Activated CD8-positive, alpha-beta memory T cell treated with anti-CD3 and anti-CD28 coated beads, Interleukin-2, amount 10 ng/mL, durations not matched to agents 7 days and 5 days (primary cell): ENCODE measurements around the gene TIMMDC1. TPM values are rescaled to one million over a fixed set of nuclear protein-coding genes. Genes with fewer than 3 reads are reported as not detected.

ENCODE experiments used
- ATAC-seq: fragments of 150-1000 bp; cut with Tn5 transposase; one replicate; pipeline ENCODE4 v1.10.0; 2021; ENCODE audit warnings: moderate library complexity
- CTCF ChIA-PET: fragments of 350-600 bp; sonication (Branson Sonifier 250); formaldehyde crosslinking; loops from one replicate; lab custom pipeline; 2021; ENCODE audit warnings: antibody characterized with exemption; lab: Charles Lee
- DNase-seq: peaks from one replicate; pipeline ENCODE4 v3.0.0-alpha.2; 2020
- H3K27ac Mint-ChIP-seq: one replicate; pipeline ENCODE4 v1.8.0; 2021; ENCODE audit warnings: mild to moderate bottlenecking, mixed read lengths
- H3K27me3 Mint-ChIP-seq: one replicate; pipeline ENCODE4 v1.8.0; 2021; ENCODE audit warnings: mixed read lengths
- H3K36me3 Mint-ChIP-seq: one replicate; pipeline ENCODE4 v1.8.0; 2021; ENCODE audit warnings: mild to moderate bottlenecking, mixed read lengths
- H3K4me1 Mint-ChIP-seq: one replicate; pipeline ENCODE4 v1.8.0; 2021; ENCODE audit warnings: mixed read lengths
- H3K4me3 Mint-ChIP-seq: one replicate; pipeline ENCODE4 v1.8.0; 2021; ENCODE audit warnings: mild to moderate bottlenecking, moderate library complexity, mixed read lengths
- H3K9me3 Mint-ChIP-seq: one replicate; pipeline ENCODE4 v1.8.0; 2022; ENCODE audit warnings: low read depth, mixed read lengths
- total RNA-seq, 2 experiments: library from RNA; stranded (reverse); gene quantifications; one replicate each; pipeline ENCODE4 v1.2.3, GENCODE V29; 2021

The TIMMDC1 gene
- total RNA-seq, 2 experiments from 2014 or later: 69.8 to 82.8 TPM

DNA sequence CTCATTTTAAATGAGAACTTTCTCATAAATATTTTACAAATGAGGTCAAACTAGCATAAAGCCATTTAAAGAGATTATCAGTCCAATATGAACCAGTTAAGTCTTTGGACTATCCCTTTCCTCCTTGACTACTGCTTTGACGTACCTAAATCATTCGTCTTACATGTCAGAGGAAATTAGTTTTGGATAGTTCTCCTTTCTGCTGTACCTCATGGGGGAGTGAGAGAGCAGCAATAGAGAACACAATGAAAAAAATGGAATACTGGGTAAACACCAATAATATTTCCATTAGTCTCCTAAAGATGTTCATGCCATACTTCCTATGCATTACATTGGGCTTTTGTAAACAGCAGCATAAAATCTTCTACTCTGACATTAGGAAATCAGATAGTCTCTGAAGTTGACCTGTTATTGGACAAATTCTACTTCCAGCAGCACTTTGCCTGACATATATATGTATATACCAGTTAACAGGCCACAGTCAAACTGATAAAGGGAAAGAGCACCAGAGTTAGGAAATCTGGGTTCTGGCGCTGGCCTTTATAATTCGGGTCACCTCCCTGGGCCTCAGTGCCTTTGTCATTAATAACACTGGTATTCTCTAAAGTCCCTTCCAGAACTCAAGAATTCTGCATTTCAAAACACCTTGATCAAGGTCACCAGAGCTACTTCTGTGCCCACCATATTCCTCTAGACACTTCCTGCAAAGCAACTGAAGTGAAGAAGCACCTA lies 26.8 kb downstream of the TIMMDC1 start:
- Mint-ChIP-seq H3K9me3 (peaks cover under 1% of the 10 kb centered on the region), H3K27ac (no peak overlapping the region), H3K36me3 (peaks cover 70% of the 10 kb centered on the region), H3K4me1 (peaks cover 8% of the 10 kb centered on the region), H3K4me3 (no peak overlapping the region), H3K27me3 (no peaks in the 10 kb centered on the region)
- no peak for DNase-seq
- ATAC-seq: no peak
- CTCF ChIA-PET: no interaction called here

DNA sequence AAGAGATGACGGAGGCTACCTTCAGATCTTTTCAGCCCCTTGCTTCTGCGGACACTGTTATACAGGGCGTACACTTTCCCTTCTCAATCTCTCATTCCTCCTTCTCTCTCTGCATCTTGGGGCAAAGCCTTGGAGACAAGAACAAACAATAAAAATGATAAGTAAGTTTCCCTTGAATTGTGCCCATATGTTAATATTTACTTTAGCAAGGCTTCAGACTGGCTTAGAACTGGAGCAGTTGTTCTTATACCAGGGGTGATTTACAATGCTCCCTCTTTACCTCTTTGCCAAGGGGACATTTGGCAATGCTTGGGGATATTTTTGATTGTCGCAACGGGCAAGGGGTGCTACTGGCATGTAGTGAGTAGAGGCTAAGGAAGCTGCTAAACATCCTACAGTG lies 29.4 kb downstream of the TIMMDC1 start:
- H3K27ac Mint-ChIP-seq: no peak overlapping the region
- peaks cover 8% of the 10 kb centered on the region for H3K4me1 Mint-ChIP-seq
- no peak overlapping the region for H3K4me3 Mint-ChIP-seq
- no peak for DNase-seq
- peaks cover 64% of the 10 kb centered on the region for H3K36me3 Mint-ChIP-seq
- H3K27me3 Mint-ChIP-seq: no peaks in the 10 kb centered on the region
- CTCF ChIA-PET: no interaction called here
- H3K9me3 Mint-ChIP-seq: no peaks in the 10 kb centered on the region
- no peak for ATAC-seq

DNA sequence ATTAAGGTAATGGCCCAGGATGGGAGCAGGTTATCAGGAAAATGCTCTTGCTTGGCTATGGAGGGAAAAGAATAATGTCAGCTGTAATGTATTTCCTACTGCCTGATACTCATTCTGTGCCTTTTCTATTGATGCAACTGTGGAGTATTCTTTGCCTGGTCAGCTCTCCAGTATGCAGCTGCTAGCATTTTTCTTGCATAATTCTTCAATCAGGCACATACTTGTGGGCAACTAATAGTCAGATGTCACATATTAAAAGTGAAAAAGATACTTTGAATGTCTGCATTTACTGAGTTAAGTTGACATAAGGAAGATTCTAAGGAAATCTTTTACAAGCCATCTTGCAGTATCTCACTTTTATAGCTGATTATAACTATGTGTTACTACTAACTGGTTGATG lies 31.5 kb downstream of the TIMMDC1 start:
- no peak for DNase-seq
- CTCF ChIA-PET: no interaction called here
- Mint-ChIP-seq H3K27me3 (no peaks in the 10 kb centered on the region), H3K4me1 (no peaks in the 10 kb centered on the region), H3K4me3 (no peak overlapping the region), H3K27ac (no peak overlapping the region), H3K36me3 (peaks cover 61% of the 10 kb centered on the region), H3K9me3 (no peaks in the 10 kb centered on the region)
- no peak for ATAC-seq

DNA sequence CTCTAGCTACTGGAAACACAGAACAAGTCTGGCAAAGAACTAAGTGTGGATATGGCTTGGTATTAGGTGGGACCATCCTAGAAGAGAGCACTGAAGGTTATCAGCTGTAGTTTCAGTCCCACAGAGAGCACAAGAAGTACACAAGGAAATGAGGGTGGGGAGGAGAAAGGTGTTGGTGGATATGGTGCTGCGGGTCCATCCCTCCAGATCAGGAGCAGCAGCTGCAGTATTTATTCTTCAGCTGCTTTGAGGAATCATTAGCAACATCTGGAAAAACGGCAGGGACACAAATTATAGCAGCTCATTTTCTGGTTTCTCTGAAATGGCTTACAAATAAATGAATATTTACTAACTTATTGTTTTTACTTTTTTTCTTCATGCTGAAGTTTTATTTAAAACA lies 32.1 kb downstream of the TIMMDC1 start:
- peaks cover 62% of the 10 kb centered on the region for H3K36me3 Mint-ChIP-seq
- ATAC-seq: no peak
- H3K9me3 Mint-ChIP-seq: no peaks in the 10 kb centered on the region
- no peaks in the 10 kb centered on the region for H3K4me1 Mint-ChIP-seq
- H3K4me3 Mint-ChIP-seq: no peak overlapping the region
- DNase-seq: no peak
- H3K27me3 Mint-ChIP-seq: no peaks in the 10 kb centered on the region
- no peak overlapping the region for H3K27ac Mint-ChIP-seq
- CTCF ChIA-PET: no interaction called here

DNA sequence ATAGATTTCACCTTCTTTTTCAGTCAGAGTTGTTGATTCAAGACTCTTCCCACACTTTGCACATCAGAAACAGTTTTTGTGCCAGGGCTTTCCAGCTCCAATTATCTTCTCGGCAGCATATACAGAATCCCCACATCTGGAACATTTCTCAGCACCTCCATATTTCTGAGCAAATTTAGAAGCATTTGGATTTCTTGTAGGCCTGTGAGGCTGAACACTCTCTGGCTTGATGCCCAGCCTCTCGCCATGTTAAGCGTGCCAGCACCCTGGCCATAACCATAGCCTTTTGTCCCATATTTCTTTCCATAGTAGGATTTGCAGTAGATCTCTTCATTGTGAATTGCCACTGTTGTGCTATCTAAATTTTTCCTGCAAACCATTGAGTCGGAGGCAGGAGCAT lies 32.8 kb downstream of the TIMMDC1 start:
- no peaks in the 10 kb centered on the region for H3K9me3 Mint-ChIP-seq
- ATAC-seq (no peak), DNase-seq (no peak)
- H3K27me3 Mint-ChIP-seq: no peaks in the 10 kb centered on the region
- H3K27ac Mint-ChIP-seq: no peak overlapping the region
- CTCF ChIA-PET: no interaction called here
- H3K36me3 Mint-ChIP-seq: peaks cover 57% of the 10 kb centered on the region
- no peaks in the 10 kb centered on the region for H3K4me1 Mint-ChIP-seq
- H3K4me3 Mint-ChIP-seq: no peak overlapping the region

DNA sequence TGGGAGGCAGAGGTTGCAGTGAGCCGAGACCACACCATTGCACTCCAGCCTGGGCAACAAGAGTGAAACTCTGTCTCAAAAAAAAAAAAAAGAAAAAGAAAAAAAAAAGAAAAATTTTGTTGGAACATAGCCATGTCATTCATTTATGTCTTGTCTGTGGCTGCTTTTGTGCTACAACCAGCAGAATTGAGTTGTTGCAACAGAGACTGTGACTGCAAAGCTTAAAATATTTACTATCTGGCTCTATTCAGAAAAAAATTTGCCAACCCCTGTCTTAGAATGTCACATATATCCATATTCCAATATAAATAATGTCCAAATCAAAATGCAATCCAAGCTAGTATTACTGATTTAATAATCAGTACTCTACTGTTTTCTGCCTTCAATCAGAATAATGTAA lies 35.9 kb downstream of the TIMMDC1 start:
- ATAC-seq (no peak), DNase-seq (no peak)
- H3K4me1 Mint-ChIP-seq: no peaks in the 10 kb centered on the region
- H3K36me3 Mint-ChIP-seq: peaks cover 51% of the 10 kb centered on the region
- H3K27ac Mint-ChIP-seq: no peak overlapping the region
- H3K27me3 Mint-ChIP-seq: no peaks in the 10 kb centered on the region
- no peak overlapping the region for H3K4me3 Mint-ChIP-seq
- CTCF ChIA-PET: no interaction called here
- no peaks in the 10 kb centered on the region for H3K9me3 Mint-ChIP-seq

DNA sequence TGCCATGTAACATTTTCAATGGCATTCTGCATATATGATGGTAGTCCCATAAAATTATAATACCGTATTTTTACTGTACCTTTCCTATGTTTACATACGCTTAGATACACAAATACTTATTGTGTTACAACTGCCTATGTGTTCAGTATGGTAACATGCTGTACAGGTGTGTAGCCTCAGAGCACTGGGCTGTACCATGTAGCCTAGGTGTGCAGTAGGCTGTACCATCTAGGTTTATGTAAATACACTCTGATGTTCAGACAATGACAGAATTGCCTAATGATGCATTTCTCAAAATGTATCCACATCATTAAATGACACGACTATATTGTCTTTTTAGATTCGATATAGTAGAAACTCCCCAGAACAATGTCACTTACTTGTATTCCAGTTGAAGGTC lies 38.4 kb downstream of the TIMMDC1 start:
- Mint-ChIP-seq H3K4me3 (no peak overlapping the region), H3K27ac (no peak overlapping the region), H3K4me1 (peaks cover 4% of the 10 kb centered on the region), H3K27me3 (no peaks in the 10 kb centered on the region), H3K9me3 (no peaks in the 10 kb centered on the region), H3K36me3 (peaks cover 49% of the 10 kb centered on the region)
- DNase-seq (no peak), ATAC-seq (no peak)
- CTCF ChIA-PET: no interaction called here

DNA sequence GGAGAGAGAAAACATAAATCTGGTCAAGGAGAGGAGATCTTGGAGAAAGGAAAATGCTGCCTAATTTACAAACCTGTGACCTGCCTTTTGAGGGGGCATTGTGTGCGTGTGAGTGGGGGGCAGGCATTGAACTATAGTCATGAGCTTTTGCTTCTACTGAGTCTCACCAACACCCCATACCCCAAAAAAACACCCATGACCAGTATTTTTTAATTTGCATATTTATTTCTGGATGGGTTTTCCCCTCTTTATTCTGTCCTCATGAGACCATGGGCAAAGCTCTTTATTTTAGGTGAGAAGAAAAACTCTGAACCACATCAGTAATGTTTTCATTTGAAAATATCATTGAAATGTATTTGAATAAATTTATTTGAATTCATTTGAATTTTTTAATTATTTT lies 40.4 kb downstream of the TIMMDC1 start:
- CTCF ChIA-PET: interaction anchor here (1.2 kb wide), 1 partner anchor 41 kb away, joined by 3 read pairs; no protein-coding TSS in a partner anchor
- no peak for DNase-seq
- no peak for ATAC-seq
- H3K36me3 Mint-ChIP-seq: peaks cover 48% of the 10 kb centered on the region
- H3K27ac Mint-ChIP-seq: no peak overlapping the region
- no peaks in the 10 kb centered on the region for H3K9me3 Mint-ChIP-seq
- H3K4me1 Mint-ChIP-seq: peaks cover 14% of the 10 kb centered on the region
- H3K27me3 Mint-ChIP-seq: no peaks in the 10 kb centered on the region
- H3K4me3 Mint-ChIP-seq: no peak overlapping the region

DNA sequence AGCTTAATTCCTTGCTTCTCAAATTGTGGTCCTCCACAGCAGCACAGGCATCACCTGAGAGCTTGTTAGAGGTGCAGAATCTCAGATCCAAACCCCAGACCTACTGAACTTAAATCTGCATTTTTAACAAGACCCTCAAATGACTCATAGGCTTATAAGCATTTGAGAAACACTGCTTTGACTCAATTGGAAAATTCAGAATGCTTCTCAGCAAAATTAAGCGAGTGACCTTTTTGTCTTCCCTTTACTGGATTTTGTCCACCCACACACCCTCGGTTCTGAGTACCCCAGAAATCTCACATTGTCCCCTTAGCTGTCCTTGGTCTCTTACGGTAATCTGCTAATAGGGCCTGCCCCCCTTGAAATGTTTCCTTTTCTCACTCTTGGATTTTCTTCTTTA lies 43.2 kb downstream of the TIMMDC1 start:
- no peak for ATAC-seq
- DNase-seq: no peak
- H3K4me3 Mint-ChIP-seq: no peak overlapping the region
- H3K4me1 Mint-ChIP-seq: peaks cover 14% of the 10 kb centered on the region
- H3K36me3 Mint-ChIP-seq: peaks cover 65% of the 10 kb centered on the region
- H3K9me3 Mint-ChIP-seq: no peaks in the 10 kb centered on the region
- H3K27me3 Mint-ChIP-seq: no peaks in the 10 kb centered on the region
- H3K27ac Mint-ChIP-seq: no peak overlapping the region
- CTCF ChIA-PET: interaction anchor here (1.0 kb wide), 1 partner anchor 16 kb away, joined by 3 read pairs; no protein-coding TSS in a partner anchor

DNA sequence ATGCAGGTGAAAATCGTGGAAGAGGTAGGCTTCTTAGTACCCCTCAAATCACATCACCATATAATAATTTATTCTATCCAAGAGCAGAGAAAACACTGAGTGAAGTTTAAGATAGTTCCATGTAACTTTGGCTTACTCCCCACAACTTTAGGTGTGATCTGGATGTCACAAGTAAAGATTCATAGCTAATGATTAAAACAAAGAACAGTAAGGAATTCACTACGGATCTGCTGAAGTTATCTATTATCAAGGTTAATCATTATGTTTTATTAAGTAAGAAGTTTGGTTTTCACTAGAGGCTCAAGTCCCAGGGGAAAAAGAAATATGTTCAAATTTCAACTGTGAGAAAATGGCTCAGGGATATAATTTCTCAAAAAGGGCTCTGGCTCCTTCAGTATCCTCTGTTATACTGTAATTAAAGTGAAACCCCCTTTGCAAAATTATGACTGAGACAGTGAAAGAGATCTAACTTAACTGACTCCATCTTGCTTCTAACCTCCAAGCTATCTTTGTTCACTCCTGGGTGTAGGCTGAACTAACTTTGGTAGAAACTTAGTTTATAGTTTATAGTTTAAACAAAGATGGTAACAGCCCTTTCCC lies 43.9 kb downstream of the TIMMDC1 start:
- no peak overlapping the region for H3K27ac Mint-ChIP-seq
- CTCF ChIA-PET: no interaction called here
- no peaks in the 10 kb centered on the region for H3K9me3 Mint-ChIP-seq
- DNase-seq (no peak), ATAC-seq (no peak)
- H3K36me3 Mint-ChIP-seq: peaks cover 61% of the 10 kb centered on the region
- peaks cover 14% of the 10 kb centered on the region for H3K4me1 Mint-ChIP-seq
- H3K27me3 Mint-ChIP-seq: no peaks in the 10 kb centered on the region
- no peak overlapping the region for H3K4me3 Mint-ChIP-seq

DNA sequence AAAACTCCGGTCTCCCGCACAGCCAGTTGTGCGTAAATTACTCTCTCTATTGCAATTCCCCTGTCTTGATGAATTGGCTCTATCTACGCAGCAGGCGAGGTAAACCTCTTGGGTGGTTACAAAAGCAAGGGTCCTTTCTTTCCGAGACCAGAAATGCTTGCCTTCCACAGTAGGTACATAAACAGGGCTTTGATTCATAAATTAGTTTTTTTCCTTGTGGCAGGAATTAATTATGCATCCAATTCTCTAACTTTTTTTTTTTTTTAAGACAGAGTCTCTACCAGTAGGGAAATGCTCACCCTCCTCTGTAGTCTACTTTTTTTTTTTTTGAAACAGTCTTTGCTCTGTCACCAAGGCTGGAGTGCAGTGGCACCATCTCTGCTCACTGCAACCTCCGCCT lies 44.8 kb downstream of the TIMMDC1 start:
- ATAC-seq: no peak
- no peak for DNase-seq
- Mint-ChIP-seq H3K4me3 (no peak overlapping the region), H3K9me3 (no peaks in the 10 kb centered on the region), H3K36me3 (peaks cover 63% of the 10 kb centered on the region), H3K4me1 (peaks cover 14% of the 10 kb centered on the region), H3K27ac (no peak overlapping the region), H3K27me3 (no peaks in the 10 kb centered on the region)
- CTCF ChIA-PET: interaction anchor here (0.7 kb wide), 1 partner anchor 65 kb away, joined by 3 read pairs; no protein-coding TSS in a partner anchor

DNA sequence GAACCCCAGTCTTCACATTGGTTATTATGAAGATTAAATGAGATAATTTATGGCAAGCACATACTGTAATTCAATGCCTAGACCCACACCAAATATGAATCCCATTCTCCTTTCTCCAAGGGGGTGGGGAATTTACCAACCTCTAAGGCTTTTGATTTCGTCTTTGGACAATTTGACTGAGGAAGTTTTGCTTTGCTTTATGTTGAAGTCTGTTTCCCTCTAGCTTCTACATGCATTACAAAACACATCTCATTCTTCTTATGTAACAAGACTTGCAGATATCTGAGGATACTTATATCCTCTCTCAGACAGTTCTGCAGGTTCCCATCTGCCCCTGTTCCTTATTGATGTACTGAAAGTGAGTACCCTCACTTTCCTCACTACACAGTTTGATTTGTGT lies 48.9 kb downstream of the TIMMDC1 start:
- Mint-ChIP-seq H3K36me3 (peaks cover 62% of the 10 kb centered on the region), H3K9me3 (no peaks in the 10 kb centered on the region), H3K4me1 (peaks cover 13% of the 10 kb centered on the region), H3K4me3 (no peak overlapping the region), H3K27me3 (no peaks in the 10 kb centered on the region), H3K27ac (no peak overlapping the region)
- no peak for ATAC-seq
- DNase-seq: no peak
- CTCF ChIA-PET: no interaction called here

DNA sequence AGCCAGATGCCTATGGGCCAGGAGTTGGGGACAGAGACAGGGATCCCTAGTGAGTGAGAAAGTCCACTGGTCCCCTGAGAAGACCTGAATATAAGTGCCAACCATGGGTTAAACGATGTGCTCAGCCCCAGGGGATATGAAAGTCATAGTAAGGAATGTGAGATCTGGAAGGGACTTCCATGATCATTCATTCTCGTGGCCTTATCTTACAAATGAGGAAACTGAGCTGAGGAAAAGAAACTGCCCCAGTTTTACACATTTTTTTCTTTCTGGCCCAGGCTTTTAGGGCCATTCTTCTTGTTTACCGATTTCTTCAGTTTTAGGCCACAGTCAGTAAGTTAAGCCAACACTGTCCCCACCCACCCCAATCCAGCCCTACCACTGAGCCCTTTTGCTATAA lies 50.0 kb downstream of the TIMMDC1 start:
- H3K9me3 Mint-ChIP-seq: no peaks in the 10 kb centered on the region
- H3K4me1 Mint-ChIP-seq: peaks cover 10% of the 10 kb centered on the region
- no peaks in the 10 kb centered on the region for H3K27me3 Mint-ChIP-seq
- no peak for DNase-seq
- CTCF ChIA-PET: interaction anchor here (1.3 kb wide), 1 partner anchor 9 kb away, joined by 3 read pairs; no protein-coding TSS in a partner anchor
- no peak overlapping the region for H3K27ac Mint-ChIP-seq
- no peak for ATAC-seq
- H3K36me3 Mint-ChIP-seq: peaks cover 58% of the 10 kb centered on the region
- no peak overlapping the region for H3K4me3 Mint-ChIP-seq
